WTC11 (cell line): ENCODE measurements around the gene PGM2L1.

Source experiments
- CTCF ChIP-seq: fragments of 200-600 bp; IDR thresholded peaks from 2 replicates; pipeline ENCODE4 v1.8.0; 2022; ENCODE audit warnings: antibody characterized with exemption
- ZNF121 ChIP-seq: sonication (generic); formaldehyde crosslinking; IDR thresholded peaks from 2 replicates; pipeline ENCODE4 v1.8.0; 2023; ENCODE audit warnings: missing genetic modification reagents
- TF ChIP-seq, protein P1 (sequence below): sonication (generic); formaldehyde crosslinking; IDR thresholded peaks from 2 replicates; pipeline ENCODE4 v1.8.1; 2023; ENCODE audit warnings: mild to moderate bottlenecking, missing genetic modification reagents, moderate library complexity
- TF ChIP-seq, protein P2 (sequence below): sonication (generic); formaldehyde crosslinking; IDR thresholded peaks from 2 replicates; pipeline ENCODE4 v1.8.0; 2022; ENCODE audit warnings: missing genetic modification reagents

DNA sequence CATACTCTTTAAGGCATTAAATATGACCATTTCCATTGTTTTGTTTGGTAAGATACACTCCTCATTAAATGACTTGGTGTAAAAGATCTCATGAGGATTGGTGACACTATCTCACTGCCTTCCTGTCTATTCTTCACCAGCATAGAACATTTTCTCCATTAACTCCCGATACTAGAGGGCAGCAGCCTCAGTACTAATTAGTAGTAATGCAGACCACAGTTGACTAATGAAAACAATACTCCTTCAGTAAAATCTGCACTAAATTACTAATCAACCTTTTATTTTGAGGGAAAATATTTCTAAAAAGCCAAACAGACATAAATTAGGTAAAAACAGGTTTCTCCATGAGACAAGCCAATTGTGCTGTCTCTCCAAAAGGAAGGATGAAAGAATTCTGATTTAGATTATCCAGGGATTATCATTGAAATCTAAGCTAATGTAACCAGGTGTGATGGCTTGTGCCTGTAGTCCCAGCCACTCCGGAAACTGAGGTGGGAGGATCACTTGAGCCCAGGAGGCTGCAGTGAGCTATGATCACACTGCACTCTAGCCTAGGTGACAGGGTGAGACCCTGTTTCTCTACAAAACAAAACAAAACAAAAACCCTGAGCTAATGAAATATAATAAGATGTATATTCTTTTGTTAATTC lies 9.4 kb downstream of the PGM2L1 start:
- TF ChIP-seq, protein P1, sequence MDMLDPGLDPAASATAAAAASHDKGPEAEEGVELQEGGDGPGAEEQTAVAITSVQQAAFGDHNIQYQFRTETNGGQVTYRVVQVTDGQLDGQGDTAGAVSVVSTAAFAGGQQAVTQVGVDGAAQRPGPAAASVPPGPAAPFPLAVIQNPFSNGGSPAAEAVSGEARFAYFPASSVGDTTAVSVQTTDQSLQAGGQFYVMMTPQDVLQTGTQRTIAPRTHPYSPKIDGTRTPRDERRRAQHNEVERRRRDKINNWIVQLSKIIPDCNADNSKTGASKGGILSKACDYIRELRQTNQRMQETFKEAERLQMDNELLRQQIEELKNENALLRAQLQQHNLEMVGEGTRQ (CRISPR knock-in tag), result no peak
- TF ChIP-seq, protein P2, sequence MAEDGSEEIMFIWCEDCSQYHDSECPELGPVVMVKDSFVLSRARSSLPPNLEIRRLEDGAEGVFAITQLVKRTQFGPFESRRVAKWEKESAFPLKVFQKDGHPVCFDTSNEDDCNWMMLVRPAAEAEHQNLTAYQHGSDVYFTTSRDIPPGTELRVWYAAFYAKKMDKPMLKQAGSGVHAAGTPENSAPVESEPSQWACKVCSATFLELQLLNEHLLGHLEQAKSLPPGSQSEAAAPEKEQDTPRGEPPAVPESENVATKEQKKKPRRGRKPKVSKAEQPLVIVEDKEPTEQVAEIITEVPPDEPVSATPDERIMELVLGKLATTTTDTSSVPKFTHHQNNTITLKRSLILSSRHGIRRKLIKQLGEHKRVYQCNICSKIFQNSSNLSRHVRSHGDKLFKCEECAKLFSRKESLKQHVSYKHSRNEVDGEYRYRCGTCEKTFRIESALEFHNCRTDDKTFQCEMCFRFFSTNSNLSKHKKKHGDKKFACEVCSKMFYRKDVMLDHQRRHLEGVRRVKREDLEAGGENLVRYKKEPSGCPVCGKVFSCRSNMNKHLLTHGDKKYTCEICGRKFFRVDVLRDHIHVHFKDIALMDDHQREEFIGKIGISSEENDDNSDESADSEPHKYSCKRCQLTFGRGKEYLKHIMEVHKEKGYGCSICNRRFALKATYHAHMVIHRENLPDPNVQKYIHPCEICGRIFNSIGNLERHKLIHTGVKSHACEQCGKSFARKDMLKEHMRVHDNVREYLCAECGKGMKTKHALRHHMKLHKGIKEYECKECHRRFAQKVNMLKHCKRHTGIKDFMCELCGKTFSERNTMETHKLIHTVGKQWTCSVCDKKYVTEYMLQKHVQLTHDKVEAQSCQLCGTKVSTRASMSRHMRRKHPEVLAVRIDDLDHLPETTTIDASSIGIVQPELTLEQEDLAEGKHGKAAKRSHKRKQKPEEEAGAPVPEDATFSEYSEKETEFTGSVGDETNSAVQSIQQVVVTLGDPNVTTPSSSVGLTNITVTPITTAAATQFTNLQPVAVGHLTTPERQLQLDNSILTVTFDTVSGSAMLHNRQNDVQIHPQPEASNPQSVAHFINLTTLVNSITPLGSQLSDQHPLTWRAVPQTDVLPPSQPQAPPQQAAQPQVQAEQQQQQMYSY (CRISPR knock-in tag), result no peak
- TF ChIP-seq CTCF (no peak), ZNF121 (CRISPR knock-in tag) (no peak)
